ENCODE data around the gene PDSS1. TPM values are rescaled to one million over a fixed set of nuclear protein-coding genes. Genes with fewer than 3 reads are reported as not detected.

PDSS1 gene
- total RNA-seq, 1 donor from 2014 or later: 8.7 TPM

- intact Hi-C loops (cut with micrococcal nuclease): no loop called here
- Mint-ChIP-seq H3K36me3 (ENCODE audit: low read depth) (peaks cover 33% of the 10 kb centered on the region), H3K4me3 (no peak overlapping the region), H3K27ac (no peak overlapping the region), H3K4me1 (peaks cover 27% of the 10 kb centered on the region), H3K9me3 (no peaks in the 10 kb centered on the region), H3K27me3 (no peaks in the 10 kb centered on the region)
- DNase-seq: no peak
- CTCF ChIA-PET: no interaction called here
- POLR2A ChIA-PET: no interaction called here
- TF ChIP-seq, protein P1, sequence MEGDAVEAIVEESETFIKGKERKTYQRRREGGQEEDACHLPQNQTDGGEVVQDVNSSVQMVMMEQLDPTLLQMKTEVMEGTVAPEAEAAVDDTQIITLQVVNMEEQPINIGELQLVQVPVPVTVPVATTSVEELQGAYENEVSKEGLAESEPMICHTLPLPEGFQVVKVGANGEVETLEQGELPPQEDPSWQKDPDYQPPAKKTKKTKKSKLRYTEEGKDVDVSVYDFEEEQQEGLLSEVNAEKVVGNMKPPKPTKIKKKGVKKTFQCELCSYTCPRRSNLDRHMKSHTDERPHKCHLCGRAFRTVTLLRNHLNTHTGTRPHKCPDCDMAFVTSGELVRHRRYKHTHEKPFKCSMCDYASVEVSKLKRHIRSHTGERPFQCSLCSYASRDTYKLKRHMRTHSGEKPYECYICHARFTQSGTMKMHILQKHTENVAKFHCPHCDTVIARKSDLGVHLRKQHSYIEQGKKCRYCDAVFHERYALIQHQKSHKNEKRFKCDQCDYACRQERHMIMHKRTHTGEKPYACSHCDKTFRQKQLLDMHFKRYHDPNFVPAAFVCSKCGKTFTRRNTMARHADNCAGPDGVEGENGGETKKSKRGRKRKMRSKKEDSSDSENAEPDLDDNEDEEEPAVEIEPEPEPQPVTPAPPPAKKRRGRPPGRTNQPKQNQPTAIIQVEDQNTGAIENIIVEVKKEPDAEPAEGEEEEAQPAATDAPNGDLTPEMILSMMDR (IDR thresholded peaks at IDR 0.05): no peak
- no peak for ATAC-seq (ENCODE audit: low read depth)
Observed at GRCh38 chr10:26700884-26701630, 3.6 kb downstream of the PDSS1 start.

DNA sequence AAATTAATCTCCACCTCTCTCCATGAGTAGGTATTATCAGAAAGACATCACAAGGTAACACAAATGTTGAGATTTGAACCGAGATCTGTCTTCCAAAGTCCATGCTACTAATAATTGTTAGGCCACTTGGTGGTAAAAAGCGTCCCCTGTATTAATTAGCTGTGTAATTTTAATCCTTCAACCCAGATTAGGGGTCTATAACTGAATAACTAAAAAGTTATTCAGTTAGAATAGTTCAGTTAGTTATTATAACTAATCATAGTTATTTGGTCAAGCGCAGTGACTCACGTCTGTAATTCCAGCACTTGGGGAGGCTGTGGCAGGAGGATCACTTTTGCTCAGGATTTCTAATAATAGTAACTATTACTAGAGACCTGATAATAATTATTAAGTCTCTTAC, 5.6 kb downstream of the PDSS1 start:
- Mint-ChIP-seq H3K4me3 (no peak overlapping the region), H3K9me3 (no peaks in the 10 kb centered on the region), H3K27ac (no peak overlapping the region), H3K4me1 (peaks cover 18% of the 10 kb centered on the region), H3K36me3 (ENCODE audit: low read depth) (peaks cover 42% of the 10 kb centered on the region), H3K27me3 (no peaks in the 10 kb centered on the region)
- ChIA-PET CTCF (interaction anchor here (1.2 kb wide), 1 partner anchor 23 kb away, joined by 5 read pairs; no protein-coding TSS in a partner anchor), POLR2A (no interaction called here)
- ATAC-seq (ENCODE audit: low read depth): no peak
- TF ChIP-seq, protein P1 (IDR thresholded peaks at IDR 0.05): no peak
- intact Hi-C loops (cut with micrococcal nuclease): no loop called here
- no peak for DNase-seq

GRCh38 chr10:26703974-26704373, 6.5 kb downstream of the PDSS1 start:
- ChIA-PET CTCF (no interaction called here), POLR2A (no interaction called here)
- Mint-ChIP-seq H3K27me3 (no peaks in the 10 kb centered on the region), H3K4me3 (no peak overlapping the region), H3K36me3 (ENCODE audit: low read depth) (peaks cover 49% of the 10 kb centered on the region), H3K4me1 (peaks cover 9% of the 10 kb centered on the region), H3K9me3 (no peaks in the 10 kb centered on the region), H3K27ac (no peak overlapping the region)
- intact Hi-C loops (cut with micrococcal nuclease): no loop called here
- ATAC-seq (ENCODE audit: low read depth) (no peak), DNase-seq (no peak)
- TF ChIP-seq, protein P1 (IDR thresholded peaks at IDR 0.05): no peak

- H3K27ac Mint-ChIP-seq: no peak overlapping the region
- ATAC-seq (ENCODE audit: low read depth) (no peak), DNase-seq (no peak)
- ChIA-PET CTCF (interaction anchor here (2.0 kb wide), 1 partner anchor 20 kb away, joined by 8 read pairs; no protein-coding TSS in a partner anchor), POLR2A (no interaction called here)
- intact Hi-C loops (cut with micrococcal nuclease): no loop called here
- no peaks in the 10 kb centered on the region for H3K9me3 Mint-ChIP-seq
- no peaks in the 10 kb centered on the region for H3K27me3 Mint-ChIP-seq
- H3K36me3 Mint-ChIP-seq (ENCODE audit: low read depth): peaks cover 57% of the 10 kb centered on the region
- H3K4me3 Mint-ChIP-seq: no peak overlapping the region
- TF ChIP-seq, protein P1 (IDR thresholded peaks at IDR 0.05): no peak
- H3K4me1 Mint-ChIP-seq: peaks cover 2% of the 10 kb centered on the region
Observed at GRCh38 chr10:26706206-26706605, 8.7 kb downstream of the PDSS1 start.

GRCh38 chr10:26706936-26707335, 9.4 kb downstream of the PDSS1 start:
- H3K27ac Mint-ChIP-seq: no peak overlapping the region
- no peaks in the 10 kb centered on the region for H3K9me3 Mint-ChIP-seq
- no peak overlapping the region for H3K4me3 Mint-ChIP-seq
- POLR2A ChIA-PET: no interaction called here
- CTCF ChIA-PET: interaction anchor here (2.0 kb wide), 1 partner anchor 19 kb away, joined by 8 read pairs; no protein-coding TSS in a partner anchor
- DNase-seq: no peak
- H3K36me3 Mint-ChIP-seq (ENCODE audit: low read depth): peaks cover 55% of the 10 kb centered on the region
- TF ChIP-seq, protein P1 (IDR thresholded peaks at IDR 0.05): no peak
- intact Hi-C loops (cut with micrococcal nuclease): no loop called here
- H3K4me1 Mint-ChIP-seq: peaks cover 1% of the 10 kb centered on the region
- ATAC-seq (ENCODE audit: low read depth): no peak
- no peaks in the 10 kb centered on the region for H3K27me3 Mint-ChIP-seq

Data from activated B cell treated with CpG ODN at 0.5 μM for 24 hours (primary cell).